Natural killer cell (primary cell): ENCODE data around the gene ZNF215. TPM values are rescaled to one million over a fixed set of nuclear protein-coding genes. Genes with fewer than 3 reads are reported as not detected.

Experiments used
- ATAC-seq, 3 donors: fragments of 150-1000 bp in 2 of 3; fragments of 200-7000 bp in 1 of 3; cut with Tn5 transposase; 1 replicate in 1 of 3; 2 replicates in 2 of 3; pipeline ENCODE4 v1.10.0; 2021; ENCODE audit warnings: mild to moderate bottlenecking in 2 of 3, moderate library complexity in 2 of 3
- DNase-seq, 2 donors: peaks; one replicate each; pipeline versions ENCODE4 v3.0.0 to v3.0.0-alpha.2; 2013 to 2021; ENCODE audit warnings: mixed read lengths in 1 of 2
- H3K27ac ChIP-seq: one replicate; pipeline ENCODE4 v1.5.1; 2013; ENCODE audit warnings: mild to moderate bottlenecking, low read length
- H3K27me3 ChIP-seq: one replicate; pipeline ENCODE4 v1.6.1; 2013; ENCODE audit warnings: low read length; ENCODE audit not compliant: control insufficient read depth, insufficient read depth
- H3K36me3 ChIP-seq: one replicate; pipeline ENCODE4 v1.6.1; 2013; ENCODE audit warnings: low read length; ENCODE audit not compliant: control insufficient read depth, insufficient read depth
- H3K4me1 ChIP-seq: one replicate; pipeline ENCODE4 v1.6.1; 2013; ENCODE audit warnings: low read length; ENCODE audit not compliant: control insufficient read depth, insufficient read depth
- H3K4me3 ChIP-seq: one replicate; pipeline ENCODE4 v1.5.1; 2013; ENCODE audit warnings: low read length
- H3K9me3 ChIP-seq: one replicate; pipeline ENCODE4 v1.6.1; 2013; ENCODE audit warnings: low read length; ENCODE audit not compliant: control insufficient read depth, insufficient read depth
- H3K27ac Mint-ChIP-seq, 2 donors: one replicate each; pipeline ENCODE4 v1.8.0; 2022; ENCODE audit warnings: mild to moderate bottlenecking in 2 of 2, mixed read lengths in 2 of 2, moderate library complexity in 1 of 2
- H3K27me3 Mint-ChIP-seq, 2 donors: one replicate each; pipeline ENCODE4 v1.8.0; 2022; ENCODE audit warnings: low read depth in 2 of 2, mixed read lengths in 2 of 2
- H3K36me3 Mint-ChIP-seq: one replicate; pipeline ENCODE4 v1.8.0; 2022; ENCODE audit warnings: mixed read lengths
- H3K4me1 Mint-ChIP-seq, 2 donors: one replicate each; pipeline ENCODE4 v1.8.0; 2022; ENCODE audit warnings: mixed read lengths in 2 of 2
- H3K4me3 Mint-ChIP-seq: one replicate; pipeline ENCODE4 v1.8.0; 2022; ENCODE audit warnings: mild to moderate bottlenecking, moderate library complexity, mixed read lengths
- H3K9me3 Mint-ChIP-seq, 2 donors: one replicate each; pipeline ENCODE4 v1.8.0; 2022; ENCODE audit warnings: mixed read lengths in 2 of 2
- WGBS: methylation state at CpG from one replicate; pipeline ENCODE4 v1.1.7; 2013; ENCODE audit warnings: missing lambda C conversion rate; ENCODE audit not compliant: insufficient coverage; 5-methylcytosine and 5-hydroxymethylcytosine counted together
- intact Hi-C: fragments of 100-400 bp; cut with micrococcal nuclease; formaldehyde crosslinking; loops from one replicate; pipeline ENCODE4 v1.14.2; 2022
- total RNA-seq, 4 donors: library from RNA; stranded (reverse); fragments of 120-200 nt in 1 of 4; gene quantifications; one replicate each; pipeline versions ENCODE4 v1.2.3 to v1.2.4, GENCODE V29; 2013 to 2022
- TF ChIP-seq, protein P1 (sequence below): fragments of 200-600 bp; IDR thresholded peaks from one replicate; pipeline ENCODE4 v1.8.0; 2022; ENCODE audit warnings: antibody characterized with exemption

Gene ZNF215
- total RNA-seq, 3 donors from 2014 or later (not counting 1 experiment from before 2014, with no cell fraction given): 0.26 to 0.80 TPM; not detected in 1

DNA sequence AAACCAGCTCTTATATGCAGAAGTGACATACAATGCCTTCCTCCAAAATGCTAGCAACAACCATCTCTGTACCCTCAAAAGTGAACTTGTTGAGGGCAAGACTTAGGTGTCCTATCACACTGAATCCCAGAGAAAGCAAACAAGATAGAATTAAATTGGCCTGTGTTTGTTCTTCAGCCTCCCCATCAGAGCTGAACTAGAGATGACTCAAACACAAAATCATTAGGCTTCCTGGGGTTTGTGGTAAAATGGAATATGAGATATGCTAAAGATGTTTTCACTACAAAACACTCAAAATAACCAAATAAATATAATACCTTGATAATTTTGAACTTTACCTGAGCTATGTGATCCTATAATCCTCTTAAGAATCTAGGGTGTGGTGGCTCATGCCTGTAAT is 62.3 kb downstream of the ZNF215 start:
- peaks cover 0 to 5% of the 10 kb centered on the region in 2 donors for H3K9me3 Mint-ChIP-seq
- Histone ChIP-seq H3K27ac (no peak overlapping the region), H3K36me3 (no peaks in the 10 kb centered on the region), H3K9me3 (no peaks in the 10 kb centered on the region), H3K27me3 (no peaks in the 10 kb centered on the region), H3K4me3 (no peak overlapping the region), H3K4me1 (no peaks in the 10 kb centered on the region)
- ATAC-seq: no peak
- intact Hi-C loops: no loop called here
- H3K4me1 Mint-ChIP-seq: no peaks in the 10 kb centered on the region
- no peak overlapping the region for H3K4me3 Mint-ChIP-seq
- no peaks in the 10 kb centered on the region for H3K27me3 Mint-ChIP-seq
- DNase-seq: no peak
- TF ChIP-seq, protein P1, sequence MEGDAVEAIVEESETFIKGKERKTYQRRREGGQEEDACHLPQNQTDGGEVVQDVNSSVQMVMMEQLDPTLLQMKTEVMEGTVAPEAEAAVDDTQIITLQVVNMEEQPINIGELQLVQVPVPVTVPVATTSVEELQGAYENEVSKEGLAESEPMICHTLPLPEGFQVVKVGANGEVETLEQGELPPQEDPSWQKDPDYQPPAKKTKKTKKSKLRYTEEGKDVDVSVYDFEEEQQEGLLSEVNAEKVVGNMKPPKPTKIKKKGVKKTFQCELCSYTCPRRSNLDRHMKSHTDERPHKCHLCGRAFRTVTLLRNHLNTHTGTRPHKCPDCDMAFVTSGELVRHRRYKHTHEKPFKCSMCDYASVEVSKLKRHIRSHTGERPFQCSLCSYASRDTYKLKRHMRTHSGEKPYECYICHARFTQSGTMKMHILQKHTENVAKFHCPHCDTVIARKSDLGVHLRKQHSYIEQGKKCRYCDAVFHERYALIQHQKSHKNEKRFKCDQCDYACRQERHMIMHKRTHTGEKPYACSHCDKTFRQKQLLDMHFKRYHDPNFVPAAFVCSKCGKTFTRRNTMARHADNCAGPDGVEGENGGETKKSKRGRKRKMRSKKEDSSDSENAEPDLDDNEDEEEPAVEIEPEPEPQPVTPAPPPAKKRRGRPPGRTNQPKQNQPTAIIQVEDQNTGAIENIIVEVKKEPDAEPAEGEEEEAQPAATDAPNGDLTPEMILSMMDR: no peak
- H3K27ac Mint-ChIP-seq: no peak overlapping the region
- no peaks in the 10 kb centered on the region for H3K36me3 Mint-ChIP-seq

DNA sequence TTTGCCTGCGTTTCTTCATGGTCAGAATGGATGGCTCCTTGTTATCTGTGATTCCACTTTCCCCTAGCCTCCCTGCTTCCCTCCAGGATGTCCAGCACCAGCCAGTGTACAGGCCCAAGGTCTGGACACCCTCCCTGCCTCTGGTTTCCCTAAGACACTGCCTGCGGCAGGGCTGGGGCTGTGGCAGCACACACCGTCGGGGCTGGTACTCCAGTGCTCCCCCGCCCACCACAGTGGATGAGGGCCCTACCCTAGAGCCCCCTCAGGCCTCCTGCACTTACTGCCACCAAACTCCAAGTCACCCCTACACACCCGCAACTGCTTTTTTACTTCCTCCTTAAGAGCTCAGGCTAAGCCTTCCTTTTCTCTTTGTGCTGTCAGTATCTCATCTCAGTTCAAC is 65.0 kb downstream of the ZNF215 start:
- Histone ChIP-seq H3K27me3 (no peaks in the 10 kb centered on the region), H3K4me3 (no peak overlapping the region), H3K27ac (no peak overlapping the region), H3K4me1 (no peaks in the 10 kb centered on the region), H3K36me3 (no peaks in the 10 kb centered on the region), H3K9me3 (no peaks in the 10 kb centered on the region)
- DNase-seq (no peak), ATAC-seq (no peak)
- intact Hi-C loops: no loop called here
- no peaks in the 10 kb centered on the region for H3K4me1 Mint-ChIP-seq
- no peak overlapping the region for H3K27ac Mint-ChIP-seq
- peaks cover 0 to 4% of the 10 kb centered on the region in 2 donors for H3K27me3 Mint-ChIP-seq
- 82% methylated on average over 6 of the region's 6 CpGs for WGBS
- no peaks in the 10 kb centered on the region for H3K36me3 Mint-ChIP-seq
- no peaks in the 10 kb centered on the region for H3K9me3 Mint-ChIP-seq
- no peak overlapping the region for H3K4me3 Mint-ChIP-seq
- TF ChIP-seq, protein P1: no peak

DNA sequence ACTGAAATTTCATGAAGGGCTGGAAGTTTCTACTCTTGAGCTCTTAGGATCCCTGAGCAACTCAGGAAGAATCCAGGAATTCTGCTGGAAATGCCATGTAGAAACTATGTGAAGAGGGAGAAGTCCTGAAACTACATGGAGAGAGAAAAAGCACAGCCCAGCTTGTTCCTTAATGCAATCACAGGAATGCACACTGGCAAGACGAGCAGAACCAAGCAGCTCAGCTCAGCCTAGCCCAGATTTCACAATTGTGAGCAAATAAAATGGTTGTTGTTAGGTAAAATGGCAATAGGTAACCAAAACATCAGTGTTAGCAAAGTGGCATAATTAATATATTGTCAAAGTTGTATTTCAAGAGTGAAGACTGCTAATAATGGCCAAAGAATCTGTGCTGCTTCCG is 65.8 kb downstream of the ZNF215 start:
- Mint-ChIP-seq H3K27me3 (peaks cover 0 to 4% of the 10 kb centered on the region in 2 donors), H3K4me1 (no peaks in the 10 kb centered on the region), H3K27ac (no peak overlapping the region), H3K4me3 (no peak overlapping the region), H3K9me3 (no peaks in the 10 kb centered on the region), H3K36me3 (no peaks in the 10 kb centered on the region)
- Histone ChIP-seq H3K27ac (no peak overlapping the region), H3K27me3 (no peaks in the 10 kb centered on the region), H3K4me3 (no peak overlapping the region), H3K4me1 (no peaks in the 10 kb centered on the region), H3K36me3 (no peaks in the 10 kb centered on the region), H3K9me3 (no peaks in the 10 kb centered on the region)
- intact Hi-C loops: no loop called here
- TF ChIP-seq, protein P1: no peak
- DNase-seq (no peak), ATAC-seq (no peak)
- WGBS: 76% methylated on average over 1 of the region's 2 CpGs
